PFSK-1 (cell line): Measurements from ENCODE around the gene TCP11L2.

Experiments
- FOXP2 ChIP-seq: optimal IDR thresholded peaks from 2 replicates; pipeline ENCODE3; 2011; ENCODE audit warnings: borderline replicate concordance, control low read depth, inconsistent platforms; ENCODE audit not compliant: insufficient read depth; ENCODE audit errors: extremely low read length, extremely low read depth
- POLR2AphosphoS5 ChIP-seq: IDR thresholded peaks from 2 replicates; pipeline ENCODE4 v1.6.1; 2012; ENCODE audit warnings: low read depth, mild to moderate bottlenecking, control low read depth, low read length, moderate library complexity
- SIN3A ChIP-seq: IDR thresholded peaks from 2 replicates; pipeline ENCODE4 v1.6.1; 2012; ENCODE audit warnings: mild to moderate bottlenecking, low read length, moderate library complexity, borderline replicate concordance; ENCODE audit not compliant: insufficient read depth
- TAF1 ChIP-seq: IDR thresholded peaks from 2 replicates; pipeline ENCODE4 v1.6.1; 2012; ENCODE audit warnings: low read length, control low read depth, borderline replicate concordance; ENCODE audit not compliant: insufficient read depth
- TF ChIP-seq, protein P1 (sequence below), 2 experiments: IDR thresholded peaks; 2 replicates each; pipeline versions ENCODE4 v1.6.1 to v1.8.0; 2011 to 2012; ENCODE audit warnings: low read depth in 2 of 2, low read length in 2 of 2, control low read depth in 1 of 2, inconsistent platforms in 1 of 2, mild to moderate bottlenecking in 1 of 2, moderate library complexity in 1 of 2; ENCODE audit not compliant: insufficient read depth in 1 of 2

DNA sequence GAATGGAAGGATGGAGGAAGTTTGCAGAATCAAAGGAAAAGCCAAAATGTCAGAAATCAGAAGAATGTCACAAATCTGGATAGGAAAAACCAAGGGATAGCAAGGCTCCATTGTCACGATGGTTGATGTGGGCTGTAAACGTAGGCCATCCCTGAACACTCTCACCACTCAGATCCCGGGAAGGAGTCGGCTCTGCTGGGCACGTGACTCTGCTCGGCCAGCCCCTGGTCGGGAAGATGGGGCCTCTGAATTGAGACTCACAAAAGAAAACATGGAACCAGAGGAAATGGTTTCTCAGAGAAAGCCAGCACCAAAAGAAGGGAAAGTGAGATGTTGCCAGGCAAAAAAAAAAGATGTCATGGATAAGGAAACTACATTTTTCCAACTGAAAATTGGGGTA, 26.2 kb downstream of the TCP11L2 start:
- TF ChIP-seq, protein P1, sequence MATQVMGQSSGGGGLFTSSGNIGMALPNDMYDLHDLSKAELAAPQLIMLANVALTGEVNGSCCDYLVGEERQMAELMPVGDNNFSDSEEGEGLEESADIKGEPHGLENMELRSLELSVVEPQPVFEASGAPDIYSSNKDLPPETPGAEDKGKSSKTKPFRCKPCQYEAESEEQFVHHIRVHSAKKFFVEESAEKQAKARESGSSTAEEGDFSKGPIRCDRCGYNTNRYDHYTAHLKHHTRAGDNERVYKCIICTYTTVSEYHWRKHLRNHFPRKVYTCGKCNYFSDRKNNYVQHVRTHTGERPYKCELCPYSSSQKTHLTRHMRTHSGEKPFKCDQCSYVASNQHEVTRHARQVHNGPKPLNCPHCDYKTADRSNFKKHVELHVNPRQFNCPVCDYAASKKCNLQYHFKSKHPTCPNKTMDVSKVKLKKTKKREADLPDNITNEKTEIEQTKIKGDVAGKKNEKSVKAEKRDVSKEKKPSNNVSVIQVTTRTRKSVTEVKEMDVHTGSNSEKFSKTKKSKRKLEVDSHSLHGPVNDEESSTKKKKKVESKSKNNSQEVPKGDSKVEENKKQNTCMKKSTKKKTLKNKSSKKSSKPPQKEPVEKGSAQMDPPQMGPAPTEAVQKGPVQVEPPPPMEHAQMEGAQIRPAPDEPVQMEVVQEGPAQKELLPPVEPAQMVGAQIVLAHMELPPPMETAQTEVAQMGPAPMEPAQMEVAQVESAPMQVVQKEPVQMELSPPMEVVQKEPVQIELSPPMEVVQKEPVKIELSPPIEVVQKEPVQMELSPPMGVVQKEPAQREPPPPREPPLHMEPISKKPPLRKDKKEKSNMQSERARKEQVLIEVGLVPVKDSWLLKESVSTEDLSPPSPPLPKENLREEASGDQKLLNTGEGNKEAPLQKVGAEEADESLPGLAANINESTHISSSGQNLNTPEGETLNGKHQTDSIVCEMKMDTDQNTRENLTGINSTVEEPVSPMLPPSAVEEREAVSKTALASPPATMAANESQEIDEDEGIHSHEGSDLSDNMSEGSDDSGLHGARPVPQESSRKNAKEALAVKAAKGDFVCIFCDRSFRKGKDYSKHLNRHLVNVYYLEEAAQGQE (IDR thresholded peaks at IDR 0.05; ENCODE audit: insufficient read depth in 1 of 2, low read depth in 2 of 2, low read length in 2 of 2), result no peak
- TF ChIP-seq TAF1, result no peak
- TF ChIP-seq SIN3A, result no peak
- no peak for TF ChIP-seq POLR2AphosphoS5
- no peak for TF ChIP-seq FOXP2
